K562 (cell line): Measurements from ENCODE around the gene ATG7. TPM values are rescaled to one million over a fixed set of nuclear protein-coding genes. Genes with fewer than 3 reads are reported as not detected.

Experiments used
- ATAC-seq: fragments of 200-7000 bp; cut with Tn5 transposase; 3 replicates; pipeline ENCODE4 v1.9.1; 2020; ENCODE audit warnings: moderate library complexity
- BruUV-seq: library from RNA; stranded (reverse); fragments of 400-500 nt; replicated peaks from 2 replicates; lab custom pipeline; 2021; lab: Mats Ljungman, UMichigan
- CTCF ChIA-PET: fragments of 300-600 bp; formaldehyde crosslinking; extraction: SDS; loops from one replicate; lab custom pipeline; 2021; ENCODE audit warnings: low intra/inter-chr PET ratio; lab: Yijun Ruan, JAX
- POLR2A ChIA-PET: fragments of 300-600, 350-650 bp; sonication (Branson Sonifier 250); formaldehyde crosslinking; extraction: SDS; loops from one replicate; lab custom pipeline; 2021; ENCODE audit warnings: antibody characterized with exemption, inconsistent platforms; lab: Yijun Ruan, JAX
- DNase-seq, 4 experiments: peaks; one replicate each; pipeline versions ENCODE4 v3.0.0 to v3.0.0-alpha.2; 2011 to 2018; ENCODE audit warnings: low spot score in 3 of 4, mixed read lengths in 3 of 4; ENCODE audit errors: extremely low read depth in 1 of 4
- FAIRE-seq: peaks from 2 replicates; lab custom pipeline; 2011; peaks lifted over from hg19 to GRCh38; lab: Jason Lieb, UNC
- H2AFZ ChIP-seq: 2 replicates; pipeline ENCODE4 v1.6.0; 2011; ENCODE audit warnings: low read depth, low read length, control low read depth, inconsistent platforms
- H3K27ac ChIP-seq: fragments of 200-600 bp; 3 replicates; pipeline ENCODE4 v1.8.0; 2011; ENCODE audit warnings: low read depth, mild to moderate bottlenecking, control low read depth, inconsistent platforms, low read length, moderate library complexity, mixed read lengths; ENCODE audit errors: extremely low read depth
- H3K27me3 ChIP-seq, 2 experiments: fragments of 300-600 bp in 1 of 2; 2 replicates in 1 of 2; 3 replicates in 1 of 2; pipeline versions ENCODE4 v1.6.0 to v1.8.0; 2011; ENCODE audit warnings: inconsistent platforms in 2 of 2, low read length in 2 of 2, mild to moderate bottlenecking in 1 of 2, mixed read lengths in 1 of 2, moderate library complexity in 1 of 2; ENCODE audit not compliant: control insufficient read depth in 2 of 2, insufficient read depth in 2 of 2
- H3K36me3 ChIP-seq: fragments of 300-600 bp; 3 replicates; pipeline ENCODE4 v1.8.0; 2011; ENCODE audit warnings: mild to moderate bottlenecking, low read length, inconsistent platforms; ENCODE audit not compliant: control insufficient read depth, insufficient read depth
- H3K4me1 ChIP-seq, 2 experiments: fragments of 200-600 bp in 1 of 2; replicated peaks in 1 of 2; 2 replicates in 1 of 2; 3 replicates in 1 of 2; pipeline versions ENCODE4 v1.5.1 to v1.8.0; 2011; ENCODE audit warnings: inconsistent platforms in 2 of 2, low read length in 2 of 2, mild to moderate bottlenecking in 1 of 2, mixed read lengths in 1 of 2, moderate library complexity in 1 of 2; ENCODE audit not compliant: control insufficient read depth in 2 of 2, insufficient read depth in 2 of 2
- H3K4me2 ChIP-seq: 2 replicates; pipeline ENCODE4 v1.6.1; 2011; ENCODE audit warnings: low read length, control low read depth, inconsistent platforms, mixed read lengths; ENCODE audit not compliant: insufficient read depth
- H3K4me3 ChIP-seq: fragments of 200-600 bp; sonication (generic), shearing (Covaris generic); 2 replicates; pipeline ENCODE4 v1.5.1; 2016; ENCODE audit warnings: control low read depth, inconsistent platforms
- H3K79me2 ChIP-seq: fragments of 200-600 bp; 3 replicates; pipeline ENCODE4 v1.8.0; 2011; ENCODE audit warnings: low read length, inconsistent platforms; ENCODE audit not compliant: control insufficient read depth, insufficient read depth
- H3K9ac ChIP-seq, 2 experiments: 2 replicates each; pipeline versions ENCODE4 v1.6.0 to v1.6.1; 2011; ENCODE audit warnings: low read depth in 2 of 2, low read length in 2 of 2, control low read depth in 1 of 2, inconsistent platforms in 1 of 2, mild to moderate bottlenecking in 1 of 2, mixed read lengths in 1 of 2; ENCODE audit not compliant: insufficient read depth in 1 of 2
- H3K9me1 ChIP-seq: one replicate; pipeline ENCODE4 v1.6.0; 2011; ENCODE audit warnings: inconsistent platforms, mild to moderate bottlenecking, low read length, moderate library complexity; ENCODE audit not compliant: control insufficient read depth, insufficient read depth
- H3K9me3 ChIP-seq: replicated peaks from 2 replicates; pipeline ENCODE4 v1.5.1; 2011; ENCODE audit warnings: low read depth, low read length, inconsistent platforms; ENCODE audit not compliant: control insufficient read depth, insufficient read depth
- H4K20me1 ChIP-seq: replicated peaks from 2 replicates; pipeline ENCODE4 v1.6.1; 2011; ENCODE audit warnings: low read length, inconsistent platforms, mixed read lengths; ENCODE audit not compliant: control insufficient read depth, insufficient read depth
- ASH1L ChIP-seq: fragments of 450-650 bp; IDR thresholded peaks from 2 replicates; pipeline ENCODE4 v1.6.1; 2018; ENCODE audit warnings: borderline replicate concordance, mild to moderate bottlenecking, low read depth; ENCODE audit not compliant: partially characterized antibody
- CBFB ChIP-seq: sonication (generic); formaldehyde crosslinking; IDR thresholded peaks from 2 replicates; pipeline ENCODE4 v1.4.0; 2020; ENCODE audit warnings: mild to moderate bottlenecking, missing genetic modification reagents
- CBX5 ChIP-seq: IDR thresholded peaks from 2 replicates; pipeline ENCODE4 v1.6.1; 2014; ENCODE audit warnings: low read depth, borderline replicate concordance
- CTBP1 ChIP-seq: fragments of 450-650 bp; IDR thresholded peaks from 2 replicates; pipeline ENCODE4 v1.6.1; 2016; ENCODE audit warnings: borderline replicate concordance
- EWSR1 ChIP-seq: fragments of 450-650 bp; IDR thresholded peaks from 2 replicates; pipeline ENCODE4 v1.6.1; 2018; ENCODE audit warnings: borderline replicate concordance, mild to moderate bottlenecking, low read depth, moderate library complexity; ENCODE audit not compliant: partially characterized antibody
- KDM5B ChIP-seq: fragments of 200-600 bp; sonication (generic); IDR thresholded peaks from 2 replicates; pipeline ENCODE4 v1.6.1; 2012; ENCODE audit warnings: low read depth, mild to moderate bottlenecking, moderate library complexity, low read length, control low read depth, inconsistent platforms; ENCODE audit not compliant: insufficient replicate concordance
- KLF16 ChIP-seq: IDR thresholded peaks from 2 replicates; pipeline ENCODE4 v1.6.1; 2016; ENCODE audit warnings: antibody characterized with exemption
- MAFF ChIP-seq: IDR thresholded peaks from 2 replicates; pipeline ENCODE4 v1.6.1; 2012; ENCODE audit warnings: low read length, improper control_type of control experiment
- NEUROD1 ChIP-seq: fragments of 150-350 bp; IDR thresholded peaks from 2 replicates; pipeline ENCODE4 v1.6.1; 2014; ENCODE audit warnings: borderline replicate concordance, low read length, low read depth; ENCODE audit not compliant: partially characterized antibody
- PHF21A ChIP-seq: fragments of 450-650 bp; IDR thresholded peaks from 2 replicates; pipeline ENCODE4 v1.6.1; 2017; ENCODE audit warnings: low read depth, borderline replicate concordance
- POLR2AphosphoS2 ChIP-seq: IDR thresholded peaks from 2 replicates; pipeline ENCODE4 v1.6.1; 2012; ENCODE audit warnings: low read length, improper control_type of control experiment
- TOE1 ChIP-seq, 2 experiments: fragments of 450-650 bp in 1 of 2; sonication (generic) in 1 of 2; formaldehyde crosslinking in 1 of 2; IDR thresholded peaks; 2 replicates each; pipeline versions ENCODE4 v1.7.1 to v1.8.0; 2016 to 2022; ENCODE audit warnings: borderline replicate concordance in 2 of 2, mild to moderate bottlenecking in 2 of 2, antibody characterized with exemption in 1 of 2, inconsistent platforms in 1 of 2, low read depth in 1 of 2, missing genetic modification reagents in 1 of 2, moderate library complexity in 1 of 2
- ZNF217 ChIP-seq: sonication (generic); formaldehyde crosslinking; IDR thresholded peaks from 2 replicates; pipeline ENCODE4 v1.8.0; 2022; ENCODE audit warnings: mild to moderate bottlenecking, missing genetic modification reagents
- ZNF274 ChIP-seq: IDR thresholded peaks from 2 replicates; pipeline ENCODE4 v1.6.1; 2011; ENCODE audit warnings: low read depth, mild to moderate bottlenecking, low read length, moderate library complexity, borderline replicate concordance
- ZNF444 ChIP-seq: fragments of 250-450 bp; sonication (Bioruptor Pico); IDR thresholded peaks from 2 replicates; pipeline ENCODE4 v1.4.0; 2020; ENCODE audit warnings: mild to moderate bottlenecking, moderate library complexity
- WGBS: fragments of 100-300 bp; shearing (Covaris generic); methylation state at CpG from one replicate; pipeline ENCODE4 v1.1.6; 2016; ENCODE audit warnings: low coverage, mixed read lengths; ENCODE audit not compliant: insufficient coverage; ENCODE audit errors: missing lambda C conversion rate; 5-methylcytosine and 5-hydroxymethylcytosine counted together
- in situ Hi-C: fragments of 300-500 bp; cut with MboI; formaldehyde crosslinking; loops from 4 replicates; pipeline ENCODE4 v1.15.0; 2018; ENCODE audit warnings: inconsistent platforms, mixed read lengths
- intact Hi-C: fragments of 100-400 bp; cut with micrococcal nuclease; formaldehyde crosslinking; loops from 2 replicates; pipeline ENCODE4 v1.14.2; 2022
- polyA plus RNA-seq, 8 experiments: library from polyadenylated mRNA; depleted of rRNA in 4 of 8; stranded (reverse) in 5 of 8; unstranded in 3 of 8; fragments of >200 nt; fragmentation: Nextera tagmentation in 2 of 8; fragmentation: Illumina TruSeq in 1 of 8; extraction: Ambion mirVana in 2 of 8; extraction: Trizol in 1 of 8; gene quantifications; 2 replicates each; pipeline versions ENCODE4 v1.2.1 to v1.2.3, GENCODE V29; 2011 to 2014; ENCODE audit warnings: inconsistent platforms in 1 of 8, missing spikeins in 1 of 8
- total RNA-seq, 7 experiments: library from RNA; depleted of rRNA in 6 of 7; stranded (reverse); fragments of >200 nt in 6 of 7; fragmentation: Illumina TruSeq in 2 of 7; extraction: Trizol in 2 of 7; gene quantifications; 2 replicates each; pipeline versions ENCODE4 v1.2.1 to v1.2.3, GENCODE V29; 2011 to 2021; ENCODE audit warnings: low replicate concordance in 1 of 7
- TF ChIP-seq, protein P1 (sequence below): fragments of 250-450 bp; sonication (Bioruptor Pico); IDR thresholded peaks from 2 replicates; pipeline ENCODE4 v1.9.0; 2021; ENCODE audit warnings: mild to moderate bottlenecking
- TF ChIP-seq, protein P2 (sequence below): sonication (generic); formaldehyde crosslinking; IDR thresholded peaks from 2 replicates; pipeline ENCODE4 v1.8.0; 2022; ENCODE audit warnings: mild to moderate bottlenecking, missing genetic modification reagents

Gene ATG7
- total and polyA plus RNA-seq, 9 of the 15 experiments (the other 6 are each of a cell fraction or from before 2014, with no cell fraction given) = 18.3 to 45.3 (median 33.6) TPM

DNA sequence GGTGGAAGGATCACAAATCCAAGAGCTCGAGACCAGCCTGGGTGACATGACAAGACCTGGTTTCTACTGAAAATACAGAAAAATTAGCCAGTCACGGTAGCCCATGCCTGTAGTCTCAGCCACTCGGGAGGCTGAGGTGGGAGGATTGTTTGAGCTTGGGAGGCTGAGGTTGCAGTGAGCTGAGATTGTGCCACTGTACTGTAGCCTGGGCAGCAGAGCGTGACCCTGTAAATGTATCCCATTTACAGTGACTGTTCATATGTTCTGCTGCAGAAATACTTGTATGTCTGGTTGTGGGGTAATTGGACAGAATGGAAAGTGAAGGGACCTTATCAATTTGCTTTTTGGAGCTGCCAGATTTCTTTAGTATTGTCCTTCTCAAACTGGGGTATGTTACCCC, 24.9 kb downstream of the ATG7 start:
- in situ Hi-C loops = no loop called here
- no peaks in the 10 kb centered on the region for H3K27me3 ChIP-seq
- peaks cover 35% of the 10 kb centered on the region for H3K36me3 ChIP-seq
- no peaks in the 10 kb centered on the region for H3K9me3 ChIP-seq
- H3K9ac ChIP-seq = no peak overlapping the region
- no peak overlapping the region for H3K4me2 ChIP-seq
- ATAC-seq = no peak
- intact Hi-C loops = no loop called here
- no peaks in the 10 kb centered on the region for H4K20me1 ChIP-seq
- BruUV-seq = no TSS peak
- no peak for DNase-seq
- WGBS = 93% methylated on average over 4 of the region's 4 CpGs
- POLR2A ChIA-PET = interaction anchor here (0.7 to 1.8 kb wide), 2 partner anchors 25 to 38 kb away, joined by 3 to 5 read pairs; partner anchors contain the start of gene ATG7
- no peaks in the 10 kb centered on the region for H3K4me1 ChIP-seq
- H3K79me2 ChIP-seq = 0 out of 3 replicates have a peak, but pooled peaks cover 3% of the 10 kb centered on the region
- H2AFZ ChIP-seq = no peak overlapping the region
- no peak for FAIRE-seq
- H3K4me3 ChIP-seq = no peak overlapping the region
- no peaks in the 10 kb centered on the region for H3K9me1 ChIP-seq
- no peak overlapping the region for H3K27ac ChIP-seq
- no peak for TF ChIP-seq ZNF274
- no peak for TF ChIP-seq CBFB
- TF ChIP-seq PHF21A = no peak
- TF ChIP-seq KDM5B = no peak
- no peak for TF ChIP-seq EWSR1
- CTCF ChIA-PET = no interaction called here

DNA sequence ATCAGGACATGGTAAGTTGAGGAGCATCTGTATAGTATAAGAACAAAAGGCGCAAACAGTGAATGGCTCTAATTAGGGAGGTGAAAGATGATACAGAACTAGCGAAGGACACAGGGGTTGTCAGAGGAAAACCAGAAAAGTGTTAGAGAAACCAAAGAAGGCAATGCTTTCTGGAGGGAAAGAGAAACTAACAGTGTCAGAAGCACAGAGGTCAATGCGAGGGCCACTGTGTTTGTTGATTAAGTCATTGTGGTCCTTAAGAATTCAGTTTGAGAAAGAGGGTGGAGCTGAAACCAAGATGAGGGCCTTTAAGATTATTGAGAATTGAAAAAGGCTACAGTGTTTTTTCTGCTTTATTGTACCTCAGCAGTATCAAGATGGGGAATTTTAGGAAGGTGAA, 28.8 kb downstream of the ATG7 start:
- no peaks in the 10 kb centered on the region for H3K9me1 ChIP-seq
- WGBS = 82% methylated on average over 3 of the region's 3 CpGs
- CTCF ChIA-PET = no interaction called here
- no peak overlapping the region for H3K9ac ChIP-seq
- ATAC-seq (no peak), FAIRE-seq (peak; percentile 23), DNase-seq (no peak)
- H3K79me2 ChIP-seq = no peaks in the 10 kb centered on the region
- H3K4me2 ChIP-seq = no peak overlapping the region
- POLR2A ChIA-PET = interaction anchor here (1.2 kb wide), 2 partner anchors 15 to 20 kb away, joined by 4 to 8 read pairs; no protein-coding TSS in a partner anchor
- H3K36me3 ChIP-seq = peaks cover 59% of the 10 kb centered on the region
- H3K27ac ChIP-seq = no peak overlapping the region
- no TSS peak for BruUV-seq
- H3K4me1 ChIP-seq = peaks cover 0 to 7% of the 10 kb centered on the region in 2 experiments; a peak in 1 of 5 replicates
- H2AFZ ChIP-seq = no peak overlapping the region
- H3K9me3 ChIP-seq = no peaks in the 10 kb centered on the region
- no peaks in the 10 kb centered on the region for H4K20me1 ChIP-seq
- no peak overlapping the region for H3K4me3 ChIP-seq
- in situ Hi-C loops = no loop called here
- intact Hi-C loops = no loop called here
- H3K27me3 ChIP-seq = no peaks in the 10 kb centered on the region
- TF ChIP-seq NEUROD1 (no peak), CTBP1 (no peak), POLR2AphosphoS2 (no peak), KLF16 (no peak), ASH1L (no peak), ZNF444 (no peak), CBX5 (no peak), MAFF (no peak), ZNF217 (no peak), TOE1 (IDR thresholded peaks at IDR 0.05; ENCODE audit: borderline replicate concordance) (no peak), TOE1 (CRISPR knock-in tag; IDR thresholded peaks at IDR 0.05; ENCODE audit: borderline replicate concordance, low read depth) (no peak)
- TF ChIP-seq, protein P1, sequence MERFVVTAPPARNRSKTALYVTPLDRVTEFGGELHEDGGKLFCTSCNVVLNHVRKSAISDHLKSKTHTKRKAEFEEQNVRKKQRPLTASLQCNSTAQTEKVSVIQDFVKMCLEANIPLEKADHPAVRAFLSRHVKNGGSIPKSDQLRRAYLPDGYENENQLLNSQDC (CRISPR knock-in tag) = no peak
- TF ChIP-seq, protein P2, sequence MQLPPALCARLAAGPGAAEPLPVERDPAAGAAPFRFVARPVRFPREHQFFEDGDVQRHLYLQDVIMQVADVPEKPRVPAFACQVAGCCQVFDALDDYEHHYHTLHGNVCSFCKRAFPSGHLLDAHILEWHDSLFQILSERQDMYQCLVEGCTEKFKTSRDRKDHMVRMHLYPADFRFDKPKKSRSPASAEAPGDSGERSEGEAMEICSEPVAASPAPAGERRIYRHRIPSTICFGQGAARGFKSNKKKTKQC (CRISPR knock-in tag) = no peak
